RWPE1 (cell line): ENCODE data around the gene ALOX15B.

Source experiments
- CTCF ChIA-PET: fragments of 350-600 bp; sonication (Branson Sonifier 250); formaldehyde crosslinking; extraction: SDS; loops from one replicate; lab custom pipeline; 2021; lab: Yijun Ruan, JAX
- POLR2A ChIA-PET: fragments of 400-600 bp; formaldehyde crosslinking; extraction: SDS; loops from one replicate; lab custom pipeline; 2020; ENCODE audit warnings: antibody characterized with exemption; ENCODE audit not compliant: low non-redundant PET; lab: Yijun Ruan, JAX
- DNase-seq: peaks from one replicate; pipeline ENCODE4 v3.0.0; 2012; ENCODE audit warnings: low spot score
- H3K27ac ChIP-seq: fragments of 450-650 bp; 2 replicates; pipeline ENCODE4 v1.5.1; 2017
- TF ChIP-seq, protein P1 (sequence below): fragments of 450-650 bp; conservative IDR thresholded peaks from 2 replicates; pipeline ENCODE4 v1.5.1; 2017; ENCODE audit warnings: low read depth, mild to moderate bottlenecking

The ALOX15B gene

DNA sequence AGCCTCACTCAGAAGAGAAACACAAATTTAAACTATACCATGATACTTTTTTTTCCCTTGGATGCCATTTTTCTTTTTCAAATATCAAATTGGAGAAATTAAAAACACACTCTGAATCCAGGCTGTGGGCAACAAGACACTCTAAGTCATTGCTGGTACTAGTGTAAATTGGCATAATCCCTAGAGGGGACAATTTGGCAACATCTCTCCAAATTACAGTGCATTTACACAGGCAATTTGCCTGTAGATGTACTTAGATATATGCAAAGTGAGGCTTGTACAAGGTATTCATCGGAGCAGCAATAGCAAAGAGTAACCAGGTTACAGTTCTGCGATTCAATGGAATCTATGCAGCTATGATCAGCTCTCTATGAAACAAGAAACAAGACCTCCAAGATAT is 43.1 kb upstream of the ALOX15B start:
- DNase-seq, result no peak
- POLR2A ChIA-PET, result no interaction called here
- CTCF ChIA-PET, result no interaction called here
- no peak overlapping the region for H3K27ac ChIP-seq
- TF ChIP-seq, protein P1, sequence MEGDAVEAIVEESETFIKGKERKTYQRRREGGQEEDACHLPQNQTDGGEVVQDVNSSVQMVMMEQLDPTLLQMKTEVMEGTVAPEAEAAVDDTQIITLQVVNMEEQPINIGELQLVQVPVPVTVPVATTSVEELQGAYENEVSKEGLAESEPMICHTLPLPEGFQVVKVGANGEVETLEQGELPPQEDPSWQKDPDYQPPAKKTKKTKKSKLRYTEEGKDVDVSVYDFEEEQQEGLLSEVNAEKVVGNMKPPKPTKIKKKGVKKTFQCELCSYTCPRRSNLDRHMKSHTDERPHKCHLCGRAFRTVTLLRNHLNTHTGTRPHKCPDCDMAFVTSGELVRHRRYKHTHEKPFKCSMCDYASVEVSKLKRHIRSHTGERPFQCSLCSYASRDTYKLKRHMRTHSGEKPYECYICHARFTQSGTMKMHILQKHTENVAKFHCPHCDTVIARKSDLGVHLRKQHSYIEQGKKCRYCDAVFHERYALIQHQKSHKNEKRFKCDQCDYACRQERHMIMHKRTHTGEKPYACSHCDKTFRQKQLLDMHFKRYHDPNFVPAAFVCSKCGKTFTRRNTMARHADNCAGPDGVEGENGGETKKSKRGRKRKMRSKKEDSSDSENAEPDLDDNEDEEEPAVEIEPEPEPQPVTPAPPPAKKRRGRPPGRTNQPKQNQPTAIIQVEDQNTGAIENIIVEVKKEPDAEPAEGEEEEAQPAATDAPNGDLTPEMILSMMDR, result no peak

DNA sequence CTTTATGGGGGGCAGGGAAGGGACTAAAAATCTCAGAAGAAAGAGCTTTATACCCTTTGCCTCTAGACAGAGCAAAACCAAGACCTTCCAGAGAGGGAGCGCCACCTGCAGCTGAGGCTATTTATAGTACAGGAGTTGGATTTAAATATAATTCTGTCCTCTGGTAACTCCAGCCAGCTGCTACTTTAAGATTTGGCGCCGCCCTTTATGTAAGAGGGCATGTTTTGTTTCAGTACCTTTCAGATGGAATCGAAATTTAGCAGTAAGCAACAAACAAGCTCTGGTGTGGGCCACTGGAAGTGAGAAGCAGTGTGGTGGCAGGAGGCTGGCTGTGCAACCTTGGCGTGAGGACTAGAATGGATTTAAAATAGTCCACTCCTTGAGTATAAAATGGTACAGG is 41.7 kb upstream of the ALOX15B start:
- no peak for DNase-seq
- ChIA-PET POLR2A (no interaction called here), CTCF (interaction anchor here (0.6 to 1.6 kb wide), 9 partner anchors 7 to 254 kb away, joined by 3 to 10 read pairs (median 4); partner anchors contain the start of gene RNF227)
- H3K27ac ChIP-seq, result no peak overlapping the region
- TF ChIP-seq, protein P1, result peak; percentile 34

DNA sequence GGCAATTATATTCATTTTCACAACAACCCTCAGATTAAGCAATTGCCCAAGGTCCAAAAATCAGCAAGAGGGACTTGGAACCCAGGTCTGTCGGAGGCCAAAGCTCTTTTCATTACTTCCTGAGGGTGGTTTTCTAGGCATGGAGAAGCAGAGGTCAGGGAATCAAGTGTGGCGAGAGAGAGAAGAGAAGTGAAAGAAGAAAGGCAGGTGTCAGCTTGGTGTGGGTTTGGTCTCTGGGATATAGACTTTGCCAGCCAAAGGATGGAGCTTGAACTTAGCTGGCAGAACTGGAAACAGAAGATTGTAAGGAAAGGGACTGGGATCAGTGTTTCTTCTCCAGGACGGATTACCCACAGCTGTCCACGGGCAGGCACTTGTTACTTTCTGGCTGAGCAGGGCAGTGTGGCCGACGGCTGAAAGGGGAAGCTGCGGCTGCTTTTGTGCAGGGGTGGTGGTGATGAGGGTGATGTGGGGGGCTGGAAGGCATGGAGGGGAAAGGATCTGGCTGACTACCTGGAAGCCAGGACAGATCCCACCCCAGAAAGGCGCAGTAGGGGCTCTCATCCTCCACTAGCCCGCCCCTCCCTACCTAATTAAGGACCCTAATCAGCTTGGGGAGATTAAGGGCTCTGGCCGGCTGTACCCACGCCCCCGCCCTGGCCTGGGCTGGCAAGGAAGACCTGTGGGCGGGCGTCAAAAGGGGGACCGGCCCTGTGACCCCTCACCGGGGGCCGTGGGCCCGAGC is 36.7 kb upstream of the ALOX15B start, which contains the start of gene GUCY2D:
Gene GUCY2D, plus strand, starts transcription at position 640 of the 745 bp plus-strand sequence. CDS start 433 bp downstream, outside the sequence.
- ChIA-PET CTCF (interaction anchor here (0.6 to 1.1 kb wide), 5 partner anchors 9 to 106 kb away, joined by 3 to 6 read pairs (median 4); no protein-coding TSS in a partner anchor), POLR2A (no interaction called here)
- no peak for DNase-seq

DNA sequence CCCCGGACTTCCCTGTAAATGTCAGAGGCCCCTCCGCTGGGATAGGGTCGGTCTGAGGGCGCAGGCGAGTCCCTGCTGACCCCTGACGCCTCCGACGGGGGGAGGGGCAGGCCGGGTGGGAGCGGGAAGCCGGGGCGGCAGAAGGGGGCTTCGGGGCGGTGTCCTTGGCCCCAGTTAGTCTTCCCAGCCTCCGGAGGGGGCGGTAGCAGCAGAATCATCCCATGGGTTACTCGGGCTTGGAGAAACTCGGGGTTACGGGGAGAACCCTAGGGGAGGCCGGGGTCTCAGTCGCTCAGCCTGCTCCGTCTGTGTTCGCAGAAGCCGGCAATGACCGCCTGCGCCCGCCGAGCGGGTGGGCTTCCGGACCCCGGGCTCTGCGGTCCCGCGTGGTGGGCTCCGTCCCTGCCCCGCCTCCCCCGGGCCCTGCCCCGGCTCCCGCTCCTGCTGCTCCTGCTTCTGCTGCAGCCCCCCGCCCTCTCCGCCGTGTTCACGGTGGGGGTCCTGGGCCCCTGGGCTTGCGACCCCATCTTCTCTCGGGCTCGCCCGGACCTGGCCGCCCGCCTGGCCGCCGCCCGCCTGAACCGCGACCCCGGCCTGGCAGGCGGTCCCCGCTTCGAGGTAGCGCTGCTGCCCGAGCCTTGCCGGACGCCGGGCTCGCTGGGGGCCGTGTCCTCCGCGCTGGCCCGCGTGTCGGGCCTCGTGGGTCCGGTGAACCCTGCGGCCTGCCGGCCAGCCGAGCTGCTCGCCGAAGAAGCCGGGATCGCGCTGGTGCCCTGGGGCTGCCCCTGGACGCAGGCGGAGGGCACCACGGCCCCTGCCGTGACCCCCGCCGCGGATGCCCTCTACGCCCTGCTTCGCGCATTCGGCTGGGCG is 35.9 kb upstream of the ALOX15B start:
- ChIA-PET POLR2A (no interaction called here), CTCF (interaction anchor here (0.8 kb wide), 1 partner anchor 13 kb away, joined by 3 read pairs; no protein-coding TSS in a partner anchor)
- H3K27ac ChIP-seq, result no peak overlapping the region
- DNase-seq, result no peak
- TF ChIP-seq, protein P1, result no peak

More for the DNA sequence above, 36.7 kb upstream of the ALOX15B start, which contains the start of gene GUCY2D:
- TF ChIP-seq, protein P1, result no peak
- H3K27ac ChIP-seq, result no peak within 1 kb of the TSS

DNA sequence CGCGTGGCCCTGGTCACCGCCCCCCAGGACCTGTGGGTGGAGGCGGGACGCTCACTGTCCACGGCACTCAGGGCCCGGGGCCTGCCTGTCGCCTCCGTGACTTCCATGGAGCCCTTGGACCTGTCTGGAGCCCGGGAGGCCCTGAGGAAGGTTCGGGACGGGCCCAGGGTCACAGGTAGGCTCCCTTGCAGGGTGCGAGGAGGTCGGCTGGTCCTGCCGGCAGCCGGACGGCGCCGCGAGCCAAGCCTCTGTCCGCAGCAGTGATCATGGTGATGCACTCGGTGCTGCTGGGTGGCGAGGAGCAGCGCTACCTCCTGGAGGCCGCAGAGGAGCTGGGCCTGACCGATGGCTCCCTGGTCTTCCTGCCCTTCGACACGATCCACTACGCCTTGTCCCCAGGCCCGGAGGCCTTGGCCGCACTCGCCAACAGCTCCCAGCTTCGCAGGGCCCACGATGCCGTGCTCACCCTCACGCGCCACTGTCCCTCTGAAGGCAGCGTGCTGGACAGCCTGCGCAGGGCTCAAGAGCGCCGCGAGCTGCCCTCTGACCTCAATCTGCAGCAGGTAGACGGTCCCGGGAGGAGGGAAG is 35.2 kb upstream of the ALOX15B start:
- no peak overlapping the region for H3K27ac ChIP-seq
- DNase-seq, result no peak
- CTCF ChIA-PET, result interaction anchor here (0.6 to 1.8 kb wide), 5 partner anchors 11 to 330 kb away, joined by 3 to 7 read pairs (median 3); no protein-coding TSS in a partner anchor
- POLR2A ChIA-PET, result no interaction called here
- TF ChIP-seq, protein P1, result no peak
